ENCODE data around the gene CCRL2. TPM values are rescaled to one million over a fixed set of nuclear protein-coding genes. Genes with fewer than 3 reads are reported as not detected.
"Not testable (repeated sequence)": the region's sequence is repeated elsewhere in the genome, so short reads cannot be mapped to it uniquely, and the experiment has no call there.

CCRL2 gene
- total and polyA plus RNA-seq, 2 donors: 10.1 to 19.1 TPM

GRCh38 chr3:46398186-46398955, 8.7 kb upstream of the CCRL2 start:
- Histone ChIP-seq H3K36me3 (ENCODE audit: control insufficient read depth in 2 of 2, insufficient read depth in 2 of 2, low read length in 1 of 2) (no peaks in the 10 kb centered on the region), H3K27me3 (ENCODE audit: control insufficient read depth in 2 of 2, insufficient read depth in 1 of 2, low read length in 1 of 2) (no peaks in the 10 kb centered on the region), H3K4me1 (ENCODE audit: control insufficient read depth in 2 of 2, insufficient read depth in 2 of 2, low read length in 2 of 2) (peaks cover 0 to 9% of the 10 kb centered on the region in 2 donors), H3K9me3 (ENCODE audit: control insufficient read depth in 2 of 2, insufficient read depth in 1 of 2, low read length in 1 of 2) (peaks cover 0 to 3% of the 10 kb centered on the region in 2 donors), H3K4me3 (ENCODE audit: low read length in 2 of 2) (no peak overlapping the region), H3K27ac (ENCODE audit: low read depth in 1 of 2, low read length in 1 of 2) (no peak overlapping the region)
- DNase-seq (ENCODE audit: low read depth in 6 of 9, low spot score in 9 of 9): no peak
- WGBS: 91% methylated on average over 6 of the region's 6 CpGs

DNA sequence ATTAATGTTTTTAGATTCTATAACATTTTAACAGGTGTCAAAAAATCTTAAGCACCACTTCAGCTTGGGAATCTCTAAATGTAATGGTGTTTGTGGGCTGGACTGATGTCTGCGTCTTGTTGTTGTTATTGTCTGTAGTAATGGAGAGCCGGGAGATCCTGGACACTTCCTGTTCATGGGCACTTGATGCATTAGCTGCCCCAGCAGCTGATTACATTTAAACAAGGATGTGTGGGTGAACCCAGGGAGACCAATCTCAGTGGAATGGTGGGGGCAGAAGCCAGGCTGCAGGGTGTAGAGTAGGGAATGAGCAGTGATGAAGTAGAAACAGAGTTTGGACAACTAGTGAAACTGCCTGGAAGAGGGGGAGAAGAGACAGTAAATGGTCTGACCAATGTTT, 8.0 kb upstream of the CCRL2 start:
- H3K4me1 ChIP-seq (ENCODE audit: control insufficient read depth in 2 of 2, insufficient read depth in 2 of 2, low read length in 2 of 2): peaks cover 0 to 9% of the 10 kb centered on the region in 2 donors

DNA sequence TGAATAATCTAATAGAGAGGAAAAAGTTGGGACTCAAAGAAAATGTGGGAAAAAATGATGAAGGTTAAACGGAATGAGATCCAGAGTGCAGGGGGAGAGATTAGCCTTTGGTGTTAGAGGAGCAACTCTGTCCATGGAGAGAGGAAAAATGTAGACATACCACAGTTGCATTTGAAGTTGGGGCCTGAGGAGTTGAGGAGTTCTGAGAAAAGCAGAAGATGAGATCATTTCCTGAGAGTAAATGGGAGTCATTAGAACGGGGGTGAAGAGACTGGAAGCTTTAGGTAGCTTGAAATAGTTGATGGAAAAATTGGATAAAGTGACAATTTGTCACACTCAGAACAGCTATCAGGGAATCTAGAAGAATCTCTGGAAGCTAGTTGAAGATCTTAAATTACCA, 7.5 kb upstream of the CCRL2 start:
- peaks cover 0 to 9% of the 10 kb centered on the region in 2 donors for H3K4me1 ChIP-seq (ENCODE audit: control insufficient read depth in 2 of 2, insufficient read depth in 2 of 2, low read length in 2 of 2)
- H3K27ac ChIP-seq (ENCODE audit: low read depth in 1 of 2, low read length in 1 of 2): no peak overlapping the region
- 55% methylated on average over 2 of the region's 2 CpGs for WGBS

More for the DNA sequence above, 8.0 kb upstream of the CCRL2 start:
- no peak for DNase-seq (ENCODE audit: low read depth in 6 of 9, low spot score in 9 of 9)
- no peak overlapping the region for H3K4me3 ChIP-seq (ENCODE audit: low read length in 2 of 2)
- no peaks in the 10 kb centered on the region for H3K27me3 ChIP-seq (ENCODE audit: control insufficient read depth in 2 of 2, insufficient read depth in 1 of 2, low read length in 1 of 2)
- H3K9me3 ChIP-seq (ENCODE audit: control insufficient read depth in 2 of 2, insufficient read depth in 1 of 2, low read length in 1 of 2): peaks cover 0 to 6% of the 10 kb centered on the region in 2 donors
- WGBS: 92% methylated on average over 2 of the region's 2 CpGs
- H3K27ac ChIP-seq (ENCODE audit: low read depth in 1 of 2, low read length in 1 of 2): no peak overlapping the region
- H3K36me3 ChIP-seq (ENCODE audit: control insufficient read depth in 2 of 2, insufficient read depth in 2 of 2, low read length in 1 of 2): no peaks in the 10 kb centered on the region

DNA sequence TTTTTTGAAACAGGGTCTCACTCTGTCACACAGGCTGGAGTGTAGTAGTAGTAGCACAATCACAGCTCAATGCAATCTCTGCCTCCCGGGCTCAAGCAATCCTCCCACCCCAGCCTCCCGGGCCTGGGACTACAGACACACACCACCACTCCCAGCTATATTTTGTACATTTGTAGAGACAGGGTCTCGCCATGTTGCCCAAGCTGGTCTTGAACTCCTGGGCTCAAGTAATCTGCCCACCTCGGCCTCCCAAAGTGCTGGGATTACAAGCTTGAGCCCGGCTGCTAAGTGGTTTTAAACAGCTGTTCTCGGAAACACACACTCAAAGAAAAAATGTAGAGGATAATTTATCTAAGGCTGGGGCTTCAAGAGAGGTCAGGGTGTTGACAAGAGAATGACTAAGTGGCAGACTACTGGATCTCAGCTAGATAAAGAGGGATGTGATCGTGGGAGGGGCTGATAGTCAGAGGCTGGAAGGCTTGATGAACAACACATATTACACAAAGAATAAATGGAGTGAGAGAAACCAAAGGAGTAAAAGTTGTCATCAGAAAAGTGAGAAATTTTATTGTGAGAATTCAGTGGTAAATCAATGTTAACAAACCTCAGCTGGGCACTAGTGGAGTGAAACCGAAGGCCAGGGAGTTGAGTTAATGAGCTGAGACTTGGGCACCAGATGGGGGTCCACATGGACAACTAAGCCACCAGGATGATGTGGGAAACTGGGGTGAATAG, 6.9 kb upstream of the CCRL2 start:
- Histone ChIP-seq H3K27ac (ENCODE audit: low read depth in 1 of 2, low read length in 1 of 2) (no peak overlapping the region), H3K36me3 (ENCODE audit: control insufficient read depth in 2 of 2, insufficient read depth in 2 of 2, low read length in 1 of 2) (no peaks in the 10 kb centered on the region), H3K9me3 (ENCODE audit: control insufficient read depth in 2 of 2, insufficient read depth in 1 of 2, low read length in 1 of 2) (peaks cover 0 to 6% of the 10 kb centered on the region in 2 donors), H3K4me1 (ENCODE audit: control insufficient read depth in 2 of 2, insufficient read depth in 2 of 2, low read length in 2 of 2) (peaks cover 0 to 9% of the 10 kb centered on the region in 2 donors), H3K27me3 (ENCODE audit: control insufficient read depth in 2 of 2, insufficient read depth in 1 of 2, low read length in 1 of 2) (no peaks in the 10 kb centered on the region), H3K4me3 (ENCODE audit: low read length in 2 of 2) (no peak overlapping the region)
- 95% methylated on average over 8 of the region's 8 CpGs for WGBS
- DNase-seq (ENCODE audit: low read depth in 6 of 9, low spot score in 9 of 9): no peak

More for the DNA sequence above, 7.5 kb upstream of the CCRL2 start:
- Histone ChIP-seq H3K4me3 (ENCODE audit: low read length in 2 of 2) (no peak overlapping the region), H3K27me3 (ENCODE audit: control insufficient read depth in 2 of 2, insufficient read depth in 1 of 2, low read length in 1 of 2) (no peaks in the 10 kb centered on the region), H3K9me3 (ENCODE audit: control insufficient read depth in 2 of 2, insufficient read depth in 1 of 2, low read length in 1 of 2) (peaks cover 0 to 6% of the 10 kb centered on the region in 2 donors), H3K36me3 (ENCODE audit: control insufficient read depth in 2 of 2, insufficient read depth in 2 of 2, low read length in 1 of 2) (no peaks in the 10 kb centered on the region)
- no peak for DNase-seq (ENCODE audit: low read depth in 6 of 9, low spot score in 9 of 9)

DNA sequence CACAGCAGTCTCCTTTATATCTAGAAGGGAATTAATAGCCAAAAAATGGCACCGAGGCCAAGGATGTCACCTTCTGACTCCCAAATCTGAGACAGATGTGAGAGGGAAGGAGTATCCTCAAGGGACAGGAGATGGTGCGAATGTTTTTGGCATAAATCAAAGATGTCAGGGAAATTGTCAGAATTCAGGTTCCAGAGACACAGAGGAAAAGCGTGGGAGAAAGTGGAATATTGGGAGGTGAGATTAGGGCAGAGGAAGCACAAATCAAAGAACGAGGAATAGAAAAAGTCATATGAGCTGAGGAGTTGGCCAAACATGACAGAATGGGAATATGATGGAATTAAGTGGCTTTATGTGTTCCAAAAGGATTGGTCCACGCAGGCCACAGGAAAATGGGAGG, 6.2 kb upstream of the CCRL2 start:
- Histone ChIP-seq H3K27me3 (ENCODE audit: control insufficient read depth in 2 of 2, insufficient read depth in 1 of 2, low read length in 1 of 2) (no peaks in the 10 kb centered on the region), H3K4me3 (ENCODE audit: low read length in 2 of 2) (no peak overlapping the region), H3K27ac (ENCODE audit: low read depth in 1 of 2, low read length in 1 of 2) (no peak overlapping the region), H3K9me3 (ENCODE audit: control insufficient read depth in 2 of 2, insufficient read depth in 1 of 2, low read length in 1 of 2) (peaks cover 0 to 6% of the 10 kb centered on the region in 2 donors), H3K36me3 (ENCODE audit: control insufficient read depth in 2 of 2, insufficient read depth in 2 of 2, low read length in 1 of 2) (no peaks in the 10 kb centered on the region), H3K4me1 (ENCODE audit: control insufficient read depth in 2 of 2, insufficient read depth in 2 of 2, low read length in 2 of 2) (peaks cover 0 to 5% of the 10 kb centered on the region in 2 donors)
- WGBS: 98% methylated on average over 5 of the region's 5 CpGs
- no peak for DNase-seq (ENCODE audit: low read depth in 6 of 9, low spot score in 9 of 9)

- DNase-seq (ENCODE audit: low read depth in 6 of 9, low spot score in 9 of 9): no peak
- Histone ChIP-seq H3K27ac (ENCODE audit: low read depth in 1 of 2, low read length in 1 of 2) (no peak overlapping the region), H3K27me3 (ENCODE audit: control insufficient read depth in 2 of 2, insufficient read depth in 1 of 2, low read length in 1 of 2) (no peaks in the 10 kb centered on the region), H3K4me3 (ENCODE audit: low read length in 2 of 2) (no peak overlapping the region), H3K4me1 (ENCODE audit: control insufficient read depth in 2 of 2, insufficient read depth in 2 of 2, low read length in 2 of 2) (peaks cover 1 to 6% of the 10 kb centered on the region in 2 donors), H3K9me3 (ENCODE audit: control insufficient read depth in 2 of 2, insufficient read depth in 1 of 2, low read length in 1 of 2) (peaks cover 0 to 6% of the 10 kb centered on the region in 2 donors), H3K36me3 (ENCODE audit: control insufficient read depth in 2 of 2, insufficient read depth in 2 of 2, low read length in 1 of 2) (no peaks in the 10 kb centered on the region)
- 99% methylated on average over 2 of the region's 2 CpGs for WGBS
Measured at GRCh38 chr3:46401579-46401978, 5.5 kb upstream of the CCRL2 start.

DNA sequence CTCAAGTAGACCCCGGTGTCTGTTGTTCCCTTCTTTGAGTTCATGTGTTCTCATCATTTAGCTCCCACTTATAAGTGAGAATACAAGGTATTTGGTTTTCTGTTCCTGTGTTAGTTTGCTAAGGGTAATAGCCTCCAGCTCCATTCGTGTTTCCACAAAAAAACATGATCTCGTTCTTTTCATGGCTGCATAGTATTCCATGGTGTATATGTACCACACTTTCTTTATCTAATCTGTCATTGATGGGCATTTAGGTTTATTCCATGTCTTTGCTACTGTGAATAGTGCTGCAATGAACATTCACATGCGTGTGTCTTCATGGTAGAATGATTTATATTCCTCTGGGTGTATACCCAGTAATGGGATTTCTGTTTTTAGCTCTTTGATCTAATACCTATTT, 4.2 kb upstream of the CCRL2 start:
- not testable (repeated sequence) for DNase-seq (ENCODE audit: low read depth in 6 of 9, low spot score in 9 of 9); H3K9me3 ChIP-seq (ENCODE audit: control insufficient read depth in 2 of 2, insufficient read depth in 1 of 2, low read length in 1 of 2); H3K27ac ChIP-seq (ENCODE audit: low read depth in 1 of 2, low read length in 1 of 2); H3K36me3 ChIP-seq (ENCODE audit: control insufficient read depth in 2 of 2, insufficient read depth in 2 of 2, low read length in 1 of 2); H3K27me3 ChIP-seq (ENCODE audit: control insufficient read depth in 2 of 2, insufficient read depth in 1 of 2, low read length in 1 of 2); H3K4me3 ChIP-seq (ENCODE audit: low read length in 2 of 2)
- peaks cover 5 to 17% of the 10 kb centered on the region in 2 donors for H3K4me1 ChIP-seq (ENCODE audit: control insufficient read depth in 2 of 2, insufficient read depth in 2 of 2, low read length in 2 of 2)
- 98% methylated on average over 4 of the region's 4 CpGs for WGBS

DNA sequence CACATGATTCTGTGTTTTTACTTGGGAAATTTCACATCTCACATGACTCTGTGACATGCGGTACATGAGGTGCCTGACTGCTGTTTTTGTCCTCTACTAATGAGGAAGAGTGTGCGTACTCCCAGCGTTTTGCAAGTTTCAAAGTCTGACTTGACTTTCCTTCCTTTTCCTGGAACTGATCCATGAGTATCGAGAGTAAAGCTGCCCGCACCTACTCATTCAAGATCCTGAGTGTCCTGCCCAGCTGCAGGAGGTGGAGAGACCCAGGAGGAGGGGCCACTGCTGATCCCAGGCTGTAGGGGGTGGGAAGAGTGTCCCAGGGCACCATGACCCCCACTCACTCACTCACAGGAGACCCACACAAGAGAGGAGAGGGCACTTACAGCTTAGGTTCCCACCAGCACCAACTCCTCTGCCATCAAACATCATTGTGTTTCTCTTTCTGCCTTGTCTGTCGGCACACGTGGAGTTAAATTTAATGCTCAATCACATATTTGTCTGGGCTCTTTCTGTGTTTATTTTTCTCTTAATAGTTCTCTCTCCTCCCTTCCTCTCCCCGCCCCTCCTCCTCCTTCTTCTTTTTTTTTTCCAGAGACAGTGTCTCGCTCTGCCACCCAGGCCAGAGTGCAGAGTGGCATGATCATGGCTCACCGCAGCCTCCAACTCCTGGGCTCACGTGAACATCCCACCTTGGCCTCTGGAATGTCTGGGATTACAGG, 1.6 kb upstream of the CCRL2 start:
- Histone ChIP-seq H3K27ac (ENCODE audit: low read depth in 1 of 2, low read length in 1 of 2) (peak overlapping the region in 1 of 2 donors; percentile 20), H3K36me3 (ENCODE audit: control insufficient read depth in 2 of 2, insufficient read depth in 2 of 2, low read length in 1 of 2) (peaks cover 0 to 5% of the 10 kb centered on the region in 2 donors), H3K4me3 (ENCODE audit: low read length in 2 of 2) (no peak overlapping the region), H3K27me3 (ENCODE audit: control insufficient read depth in 2 of 2, insufficient read depth in 1 of 2, low read length in 1 of 2) (no peaks in the 10 kb centered on the region), H3K4me1 (ENCODE audit: control insufficient read depth in 2 of 2, insufficient read depth in 2 of 2, low read length in 2 of 2) (peaks cover 22 to 41% of the 10 kb centered on the region in 2 donors), H3K9me3 (ENCODE audit: control insufficient read depth in 2 of 2, insufficient read depth in 1 of 2, low read length in 1 of 2) (peaks cover 0 to 9% of the 10 kb centered on the region in 2 donors)
- 92% methylated on average over 11 of the region's 11 CpGs for WGBS
- DNase-seq (ENCODE audit: low read depth in 6 of 9, low spot score in 9 of 9): no peak

DNA sequence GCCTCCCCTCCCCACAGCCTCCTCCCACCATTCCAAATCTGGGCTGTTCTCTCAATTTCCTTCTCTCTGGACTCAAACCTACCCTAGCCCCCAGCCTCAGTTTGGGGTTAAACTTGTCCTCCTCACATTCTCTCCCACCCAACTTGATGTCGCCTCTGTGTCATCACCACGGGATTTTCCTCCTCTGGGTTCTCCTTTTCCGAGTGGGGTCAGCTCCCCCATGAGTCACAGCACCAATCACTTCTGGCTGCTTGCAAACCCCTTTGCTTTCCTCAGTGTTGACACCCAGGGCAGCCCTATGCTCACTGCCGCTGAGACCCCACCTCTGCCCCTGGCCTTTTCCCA, 644 bp upstream of the CCRL2 start:
- WGBS: 97% methylated on average over 4 of the region's 4 CpGs
- H3K27me3 ChIP-seq (ENCODE audit: control insufficient read depth in 2 of 2, insufficient read depth in 1 of 2, low read length in 1 of 2): no peaks in the 10 kb centered on the region
- H3K4me1 ChIP-seq (ENCODE audit: control insufficient read depth in 2 of 2, insufficient read depth in 2 of 2, low read length in 2 of 2): peaks cover 22 to 41% of the 10 kb centered on the region in 2 donors
- peaks cover 0 to 5% of the 10 kb centered on the region in 2 donors for H3K36me3 ChIP-seq (ENCODE audit: control insufficient read depth in 2 of 2, insufficient read depth in 2 of 2, low read length in 1 of 2)
- H3K4me3 ChIP-seq (ENCODE audit: low read length in 2 of 2): no peak overlapping the region
- peaks cover 0 to 7% of the 10 kb centered on the region in 2 donors for H3K9me3 ChIP-seq (ENCODE audit: control insufficient read depth in 2 of 2, insufficient read depth in 1 of 2, low read length in 1 of 2)
- DNase-seq (ENCODE audit: low read depth in 6 of 9, low spot score in 9 of 9): no peak
- peak overlapping the region; percentile 90 to 92 for H3K27ac ChIP-seq (ENCODE audit: low read depth in 1 of 2, low read length in 1 of 2)
